ENCODE results near the gene RAMP1.

The RAMP1 gene

GRCh38 chr2:237876951-237877491 lies 17.6 kb downstream of the RAMP1 start:
- no peak for DNase-seq (ENCODE audit: low read depth)

- DNase-seq (ENCODE audit: low read depth) = no peak
These were observed 18.3 kb downstream of the RAMP1 start for GRCh38 chr2:237877576-237878307.

GRCh38 chr2:237878321-237879057 lies 19.1 kb downstream of the RAMP1 start:
- no peak for DNase-seq (ENCODE audit: low read depth)

- DNase-seq (ENCODE audit: low read depth) = no peak
These were observed 19.6 kb downstream of the RAMP1 start for GRCh38 chr2:237879058-237879430.

GRCh38 chr2:237879991-237880560 lies 20.7 kb downstream of the RAMP1 start:
- DNase-seq (ENCODE audit: low read depth) = no peak

- no peak for DNase-seq (ENCODE audit: low read depth)
These were observed 23.4 kb downstream of the RAMP1 start for GRCh38 chr2:237882510-237883481.

GRCh38 chr2:237883951-237884446 lies 24.6 kb downstream of the RAMP1 start:
- no peak for DNase-seq (ENCODE audit: low read depth)

- no peak for DNase-seq (ENCODE audit: low read depth)
These were observed 25.3 kb downstream of the RAMP1 start for GRCh38 chr2:237884681-237885080.

GRCh38 chr2:237885111-237885930 lies 25.9 kb downstream of the RAMP1 start:
- DNase-seq (ENCODE audit: low read depth) = no peak

- DNase-seq (ENCODE audit: low read depth) = no peak
These were observed 26.7 kb downstream of the RAMP1 start for GRCh38 chr2:237885931-237886684.

- no peak for DNase-seq (ENCODE audit: low read depth)
These were observed 27.5 kb downstream of the RAMP1 start for GRCh38 chr2:237886685-237887481.

- no peak for DNase-seq (ENCODE audit: low read depth)
These were observed 29.0 kb downstream of the RAMP1 start for GRCh38 chr2:237888389-237888788.

- DNase-seq (ENCODE audit: low read depth) = no peak
These were observed 29.6 kb downstream of the RAMP1 start for GRCh38 chr2:237889016-237889415.

GRCh38 chr2:237889811-237890210 lies 30.4 kb downstream of the RAMP1 start:
- no peak for DNase-seq (ENCODE audit: low read depth)

GRCh38 chr2:237892478-237892877 lies 33.1 kb downstream of the RAMP1 start:
- no peak for DNase-seq (ENCODE audit: low read depth)

GRCh38 chr2:237892984-237893595 lies 33.7 kb downstream of the RAMP1 start:
- no peak for DNase-seq (ENCODE audit: low read depth)

- no peak for DNase-seq (ENCODE audit: low read depth)
These were observed 35.1 kb downstream of the RAMP1 start for GRCh38 chr2:237894396-237894979.

GRCh38 chr2:237894986-237895543 lies 35.6 kb downstream of the RAMP1 start:
- DNase-seq (ENCODE audit: low read depth) = no peak
